ENCODE results near the gene DNASE1. TPM values are rescaled to one million over a fixed set of nuclear protein-coding genes. Genes with fewer than 3 reads are reported as not detected.

DNASE1 gene
- total RNA-seq, 4 donors from 2014 or later, result 2.5 to 7.3 (median 3.5) TPM

GRCh38 chr16:3611146-3611975 lies 43.1 kb upstream of the DNASE1 start, which contains the start of gene SLX4:
SLX4 (minus strand) TSS chr16:3611606; CDS start chr16:3608964, 2,642 bp downstream.
- no peaks in the 10 kb centered on the region for H3K9me3 ChIP-seq
- intact Hi-C loops (cut with DNase I; ENCODE audit: low total_unique reads), result loop anchor here (2.0 to 5.0 kb wide), 4 partner anchors 85 to 506 kb away; partner anchors contain the start of genes ADCY9 and ZNF263
- no peaks in the 10 kb centered on the region for H3K36me3 ChIP-seq

GRCh38 chr16:3612510-3613466 lies 41.7 kb upstream of the DNASE1 start:
- TF ChIP-seq CTCF (IDR thresholded peaks at IDR 0.05 in 4 of 5, conservative IDR thresholded peaks at IDR 0.05 in 1 of 5), result no peak
- no peak for TF ChIP-seq POLR2A (IDR thresholded peaks at IDR 0.05)
- ATAC-seq (no peak), DNase-seq (no peak)
- H3K9me3 ChIP-seq, result no peaks in the 10 kb centered on the region
- H3K4me3 ChIP-seq, result peak overlapping the region; percentile 86 to 100 (median 98)
- H3K36me3 ChIP-seq, result no peaks in the 10 kb centered on the region
- intact Hi-C loops (cut with DNase I; ENCODE audit: low total_unique reads), result loop anchor here (5.0 kb wide), 3 partner anchors 155 to 505 kb away; partner anchors contain the start of genes ADCY9 and ZNF263
- no peaks in the 10 kb centered on the region for H3K27me3 ChIP-seq
- in situ Hi-C loops (cut with MboI; ENCODE audit: low sequenced_read_pairs in 4 of 4), result no loop called here
- H3K4me1 ChIP-seq, result peaks cover 13 to 23% of the 10 kb centered on the region in 2 donors
- H3K27ac ChIP-seq, result no peak overlapping the region

More at GRCh38 chr16:3611146-3611975, 43.1 kb upstream of the DNASE1 start, which contains the start of gene SLX4:
- H3K4me3 ChIP-seq, result peak within 1 kb of the TSS; percentile 86 to 100 (median 98)
- H3K27ac ChIP-seq, result peak within 1 kb of the TSS; percentile 77 to 92 (median 88)
- H3K27me3 ChIP-seq, result no peaks in the 10 kb centered on the region
- TF ChIP-seq POLR2A (IDR thresholded peaks at IDR 0.05) (peak; percentile 76 to 79), CTCF (IDR thresholded peaks at IDR 0.05 in 4 of 5, conservative IDR thresholded peaks at IDR 0.05 in 1 of 5) (no peak)
- in situ Hi-C loops (cut with MboI; ENCODE audit: low sequenced_read_pairs in 4 of 4), result no loop called here
- H3K4me1 ChIP-seq, result peaks cover 16 to 23% of the 10 kb centered on the region in 2 donors
- ATAC-seq (peak; percentile 91 to 96), DNase-seq (peak; percentile 72 to 86)

GRCh38 chr16:3618769-3619141 lies 35.7 kb upstream of the DNASE1 start:
- in situ Hi-C loops (cut with MboI; ENCODE audit: low sequenced_read_pairs in 4 of 4) (no loop called here), intact Hi-C loops (cut with DNase I; ENCODE audit: low total_unique reads) (no loop called here)
- no peak overlapping the region for H3K27ac ChIP-seq
- no peaks in the 10 kb centered on the region for H3K4me1 ChIP-seq
- DNase-seq (no peak), ATAC-seq (peak in 1 of 2 donors; percentile 65)
- H3K9me3 ChIP-seq, result no peaks in the 10 kb centered on the region
- no peaks in the 10 kb centered on the region for H3K36me3 ChIP-seq
- TF ChIP-seq CTCF (IDR thresholded peaks at IDR 0.05 in 4 of 5, conservative IDR thresholded peaks at IDR 0.05 in 1 of 5) (no peak), POLR2A (IDR thresholded peaks at IDR 0.05) (no peak)
- H3K4me3 ChIP-seq, result no peak overlapping the region
- no peaks in the 10 kb centered on the region for H3K27me3 ChIP-seq

- intact Hi-C loops (cut with DNase I; ENCODE audit: low total_unique reads), result no loop called here
Measured at GRCh38 chr16:3623642-3624041, 30.8 kb upstream of the DNASE1 start.

More at GRCh38 chr16:3623642-3624041, 30.8 kb upstream of the DNASE1 start:
- Histone ChIP-seq H3K27ac (no peak overlapping the region), H3K9me3 (no peaks in the 10 kb centered on the region), H3K27me3 (no peaks in the 10 kb centered on the region), H3K36me3 (no peaks in the 10 kb centered on the region), H3K4me1 (no peaks in the 10 kb centered on the region), H3K4me3 (no peak overlapping the region)
- TF ChIP-seq CTCF (IDR thresholded peaks at IDR 0.05 in 4 of 5, conservative IDR thresholded peaks at IDR 0.05 in 1 of 5) (no peak), POLR2A (IDR thresholded peaks at IDR 0.05) (no peak)
- no peak for DNase-seq
- in situ Hi-C loops (cut with MboI; ENCODE audit: low sequenced_read_pairs in 4 of 4), result no loop called here
- no peak for ATAC-seq

Measured in gastrocnemius medialis (tissue), 4 donors.